SK-N-SH (cell line): ENCODE measurements around the gene CDK6. TPM values are rescaled to one million over a fixed set of nuclear protein-coding genes. Genes with fewer than 3 reads are reported as not detected.
A peak's percentile ranks its signal among the peaks of the same experiment; 100 is the strongest.

Source experiments
- CTCF ChIA-PET: fragments of 300-600, 350-600 bp; formaldehyde crosslinking; extraction: SDS; loops from one replicate; lab custom pipeline; 2021; lab: Yijun Ruan, JAX
- POLR2A ChIA-PET: fragments of 350-600 bp; sonication (Branson Sonifier 250); formaldehyde crosslinking; extraction: SDS; loops from one replicate; lab custom pipeline; 2020; ENCODE audit warnings: antibody characterized with exemption, inconsistent platforms; lab: Yijun Ruan, JAX
- DNase-seq: peaks from one replicate; pipeline ENCODE4 v3.0.0; 2012
- H2AFZ ChIP-seq: fragments of 200-600 bp; sonication (generic); 2 replicates; pipeline ENCODE4 v1.8.1; 2016; ENCODE audit warnings: antibody characterized with exemption, mild to moderate bottlenecking, low read depth
- H3F3A ChIP-seq: fragments of 200-600 bp; sonication (generic); replicated peaks from 2 replicates; pipeline ENCODE3; 2016; ENCODE audit warnings: antibody characterized with exemption, mild to moderate bottlenecking; ENCODE audit not compliant: insufficient read depth
- H3K27ac ChIP-seq, 2 experiments: fragments of 200-500 bp in 1 of 2; fragments of 200-600 bp in 1 of 2; sonication (Bioruptor generic) in 1 of 2; sonication (generic), shearing (Covaris generic) in 1 of 2; 2 replicates each; pipeline versions ENCODE4 v1.5.1 to v1.6.1; 2014 to 2016; ENCODE audit warnings: low read depth in 2 of 2, inconsistent platforms in 1 of 2, low read length in 1 of 2, mild to moderate bottlenecking in 1 of 2, mixed read lengths in 1 of 2
- H3K27me3 ChIP-seq: fragments of 200-600 bp; sonication (generic), shearing (Covaris generic); 2 replicates; pipeline ENCODE4 v1.6.1; 2016; ENCODE audit warnings: mixed run types; ENCODE audit not compliant: insufficient read depth
- H3K36me3 ChIP-seq, 2 experiments: fragments of 200-500 bp in 1 of 2; fragments of 200-600 bp in 1 of 2; sonication (Bioruptor generic) in 1 of 2; sonication (generic) in 1 of 2; replicated peaks in 1 of 2; 2 replicates each; pipeline versions ENCODE3 to v1.5.1; 2014 to 2016; ENCODE audit warnings: low read length in 1 of 2, mild to moderate bottlenecking in 1 of 2; ENCODE audit not compliant: insufficient read depth in 2 of 2, control insufficient read depth in 1 of 2
- H3K4me1 ChIP-seq, 2 experiments: fragments of 200-500 bp in 1 of 2; fragments of 200-600 bp in 1 of 2; sonication (Bioruptor generic) in 1 of 2; sonication (generic), shearing (Covaris generic) in 1 of 2; 2 replicates each; pipeline versions ENCODE4 v1.5.1 to v1.6.1; 2014 to 2016; ENCODE audit warnings: low read depth in 1 of 2, low read length in 1 of 2, mixed run types in 1 of 2; ENCODE audit not compliant: insufficient read depth in 2 of 2, control insufficient read depth in 1 of 2
- H3K4me2 ChIP-seq: fragments of 200-600 bp; sonication (generic), shearing (Covaris generic); 2 replicates; pipeline ENCODE4 v1.6.1; 2017; ENCODE audit warnings: mixed run types
- H3K4me3 ChIP-seq, 2 experiments: fragments of 200-500 bp in 1 of 2; fragments of 200-600 bp in 1 of 2; sonication (Bioruptor generic) in 1 of 2; sonication (generic), shearing (Covaris generic) in 1 of 2; 2 replicates each; pipeline versions ENCODE4 v1.5.1 to v1.8.1; 2014 to 2016; ENCODE audit warnings: low read depth in 2 of 2, inconsistent platforms in 1 of 2, low read length in 1 of 2, mild to moderate bottlenecking in 1 of 2, mixed read lengths in 1 of 2, moderate library complexity in 1 of 2
- H3K79me2 ChIP-seq: fragments of 200-600 bp; sonication (generic); 2 replicates; pipeline ENCODE4 v1.8.1; 2017; ENCODE audit warnings: mild to moderate bottlenecking; ENCODE audit not compliant: insufficient read depth
- H3K9ac ChIP-seq: fragments of 200-600 bp; sonication (generic); 2 replicates; pipeline ENCODE4 v1.6.1; 2017; ENCODE audit warnings: mixed run types
- H3K9me2 ChIP-seq: fragments of 200-600 bp; sonication (generic); 2 replicates; pipeline ENCODE4 v1.6.1; 2017; ENCODE audit warnings: mixed run types
- H3K9me3 ChIP-seq: fragments of 200-600 bp; sonication (generic); 2 replicates; pipeline ENCODE4 v1.6.1; 2017; ENCODE audit warnings: mixed run types, mild to moderate bottlenecking, moderate library complexity
- H4K20me1 ChIP-seq: fragments of 200-600 bp; sonication (generic); 2 replicates; pipeline ENCODE4 v1.6.1; 2017; ENCODE audit warnings: mild to moderate bottlenecking, mixed run types; ENCODE audit not compliant: insufficient read depth
- EP300 ChIP-seq, 2 experiments: IDR thresholded peaks; 2 replicates each; pipeline versions ENCODE4 v1.4.0 to v1.6.1; 2012; ENCODE audit warnings: borderline replicate concordance in 1 of 2, low read depth in 1 of 2, low read length in 1 of 2
- EZH2phosphoT487 ChIP-seq: fragments of 200-600 bp; sonication (generic); IDR thresholded peaks from 2 replicates; pipeline ENCODE4 v1.6.1; 2017; ENCODE audit warnings: low read depth, mixed run types, mild to moderate bottlenecking, antibody characterized with exemption, moderate library complexity, borderline replicate concordance
- GATA2 ChIP-seq: sonication (generic); formaldehyde crosslinking; IDR thresholded peaks from 2 replicates; pipeline ENCODE4 v1.5.0; 2020; ENCODE audit warnings: mild to moderate bottlenecking, missing genetic modification reagents
- JUND ChIP-seq: IDR thresholded peaks from 2 replicates; pipeline ENCODE4 v1.4.0; 2012
- RAD21 ChIP-seq: IDR thresholded peaks from 2 replicates; pipeline ENCODE4 v1.6.1; 2012; ENCODE audit warnings: mild to moderate bottlenecking, low read length
- RCOR1 ChIP-seq: fragments of 150-350 bp; IDR thresholded peaks from 2 replicates; pipeline ENCODE4 v1.6.1; 2017; ENCODE audit warnings: antibody characterized with exemption, low read length
- REST ChIP-seq: IDR thresholded peaks from 2 replicates; pipeline ENCODE4 v1.6.1; 2012; ENCODE audit warnings: mild to moderate bottlenecking, low read depth, low read length, moderate library complexity
- TAF1 ChIP-seq: IDR thresholded peaks from 2 replicates; pipeline ENCODE4 v1.6.1; 2012; ENCODE audit warnings: low read depth, mild to moderate bottlenecking, low read length, moderate library complexity, borderline replicate concordance
- TCF12 ChIP-seq: IDR thresholded peaks from 2 replicates; pipeline ENCODE4 v1.4.0; 2012
- TEAD4 ChIP-seq: IDR thresholded peaks from 2 replicates; pipeline ENCODE4 v1.4.0; 2012; ENCODE audit warnings: mild to moderate bottlenecking, borderline replicate concordance; ENCODE audit not compliant: insufficient read depth
- YY1 ChIP-seq: IDR thresholded peaks from 2 replicates; pipeline ENCODE4 v1.4.0; 2012; ENCODE audit warnings: low read depth, mild to moderate bottlenecking
- WGBS: methylation state at CpG from one replicate; pipeline ENCODE4 v1.1.6; 2017; ENCODE audit warnings: low lambda C conversion rate; 5-methylcytosine and 5-hydroxymethylcytosine counted together
- polyA plus RNA-seq, 3 experiments: library from polyadenylated mRNA; depleted of rRNA; stranded (reverse); fragments of >200 nt; gene quantifications; 2 replicates each; pipeline ENCODE4 v1.2.3, GENCODE V29; 2012
- TF ChIP-seq, protein P1 (sequence below): IDR thresholded peaks from 2 replicates; pipeline ENCODE4 v1.4.0; 2012; ENCODE audit warnings: low read depth, borderline replicate concordance
- TF ChIP-seq, protein P2 (sequence below): IDR thresholded peaks from 2 replicates; pipeline ENCODE4 v1.4.0; 2012; ENCODE audit warnings: low read depth

CDK6 gene
- polyA plus RNA-seq, 1 of the 3 experiments (the other 2 are of a cell fraction): 30.3 TPM

GRCh38 chr7:92645114-92646061 is 191.0 kb downstream of the CDK6 start:
- Histone ChIP-seq H3K4me3 (no peak overlapping the region), H3K9me3 (no peaks in the 10 kb centered on the region), H3K27me3 (no peaks in the 10 kb centered on the region), H3K4me2 (peak overlapping the region; percentile 19), H3K9ac (no peak overlapping the region), H3K27ac (peak overlapping the region; percentile 48 to 75), H3K36me3 (peaks cover 16 to 25% of the 10 kb centered on the region in 2 experiments), H3K9me2 (no peaks in the 10 kb centered on the region), H3F3A (peaks cover 57% of the 10 kb centered on the region), H3K4me1 (peaks cover 15 to 44% of the 10 kb centered on the region in 2 experiments), H4K20me1 (no peaks in the 10 kb centered on the region), H3K79me2 (peaks cover 96% of the 10 kb centered on the region), H2AFZ (no peak overlapping the region)
- TF ChIP-seq RCOR1: no peak
- 0 out of 2 replicates have a peak, but pooled peaks have one; percentile 18 for TF ChIP-seq GATA2 (CRISPR knock-in tag)
- no peak for TF ChIP-seq RAD21
- no peak for TF ChIP-seq TEAD4
- TF ChIP-seq, protein P1, sequence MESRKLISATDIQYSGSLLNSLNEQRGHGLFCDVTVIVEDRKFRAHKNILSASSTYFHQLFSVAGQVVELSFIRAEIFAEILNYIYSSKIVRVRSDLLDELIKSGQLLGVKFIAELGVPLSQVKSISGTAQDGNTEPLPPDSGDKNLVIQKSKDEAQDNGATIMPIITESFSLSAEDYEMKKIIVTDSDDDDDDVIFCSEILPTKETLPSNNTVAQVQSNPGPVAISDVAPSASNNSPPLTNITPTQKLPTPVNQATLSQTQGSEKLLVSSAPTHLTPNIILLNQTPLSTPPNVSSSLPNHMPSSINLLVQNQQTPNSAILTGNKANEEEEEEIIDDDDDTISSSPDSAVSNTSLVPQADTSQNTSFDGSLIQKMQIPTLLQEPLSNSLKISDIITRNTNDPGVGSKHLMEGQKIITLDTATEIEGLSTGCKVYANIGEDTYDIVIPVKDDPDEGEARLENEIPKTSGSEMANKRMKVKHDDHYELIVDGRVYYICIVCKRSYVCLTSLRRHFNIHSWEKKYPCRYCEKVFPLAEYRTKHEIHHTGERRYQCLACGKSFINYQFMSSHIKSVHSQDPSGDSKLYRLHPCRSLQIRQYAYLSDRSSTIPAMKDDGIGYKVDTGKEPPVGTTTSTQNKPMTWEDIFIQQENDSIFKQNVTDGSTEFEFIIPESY: no peak
- ChIA-PET CTCF (interaction anchor here (0.6 to 3.0 kb wide), 9 partner anchors 11 to 1464 kb away, joined by 3 to 17 read pairs (median 4); no protein-coding TSS in a partner anchor), POLR2A (interaction anchor here (1.6 kb wide), 1 partner anchor 188 kb away, joined by 5 read pairs; no protein-coding TSS in a partner anchor)
- DNase-seq: no peak
- 60% methylated on average over 11 of the region's 11 CpGs for WGBS

GRCh38 chr7:92644406-92645113 is 191.8 kb downstream of the CDK6 start:
- no peak for DNase-seq
- Histone ChIP-seq H3K27me3 (no peaks in the 10 kb centered on the region), H3K9me2 (no peaks in the 10 kb centered on the region), H3F3A (peaks cover 66% of the 10 kb centered on the region), H3K36me3 (peaks cover 16 to 21% of the 10 kb centered on the region in 2 experiments), H3K4me3 (no peak overlapping the region), H3K4me2 (no peak overlapping the region; the same call in 1 of the 2 replicates), H3K79me2 (peaks cover 96% of the 10 kb centered on the region), H3K4me1 (peaks cover 18 to 44% of the 10 kb centered on the region in 2 experiments), H3K9ac (no peak overlapping the region), H2AFZ (no peak overlapping the region), H3K9me3 (no peaks in the 10 kb centered on the region), H3K27ac (peak overlapping the region; percentile 48 to 75), H4K20me1 (no peaks in the 10 kb centered on the region)
- 85% methylated on average over 6 of the region's 6 CpGs for WGBS
- CTCF ChIA-PET: interaction anchor here (0.6 to 3.0 kb wide), 8 partner anchors 10 to 265 kb away, joined by 3 to 17 read pairs (median 4); no protein-coding TSS in a partner anchor
- POLR2A ChIA-PET: interaction anchor here (1.6 kb wide), 1 partner anchor 189 kb away, joined by 5 read pairs; no protein-coding TSS in a partner anchor
- TF ChIP-seq JUND (no peak), EP300 (IDR thresholded peaks at IDR 0.05; ENCODE audit: borderline replicate concordance in 1 of 2, low read depth in 1 of 2, low read length in 1 of 2) (no peak), YY1 (no peak), TEAD4 (no peak), TCF12 (no peak), EZH2phosphoT487 (no peak), REST (no peak), TAF1 (no peak)
- TF ChIP-seq, protein P2, sequence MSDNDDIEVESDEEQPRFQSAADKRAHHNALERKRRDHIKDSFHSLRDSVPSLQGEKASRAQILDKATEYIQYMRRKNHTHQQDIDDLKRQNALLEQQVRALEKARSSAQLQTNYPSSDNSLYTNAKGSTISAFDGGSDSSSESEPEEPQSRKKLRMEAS: no peak
- TF ChIP-seq, protein P1: no peak
